Left kidney (tissue), 2 donors: ENCODE results near the gene CSNK2A1. TPM values are rescaled to one million over a fixed set of nuclear protein-coding genes. Genes with fewer than 3 reads are reported as not detected.

Source experiments
- DNase-seq: peaks from one replicate; pipeline ENCODE4 v3.0.0-alpha.2; 2013
- polyA plus RNA-seq: library from polyadenylated mRNA; unstranded; fragments of 120-200 nt; gene quantifications from one replicate; pipeline ENCODE4 v1.2.1, GENCODE V29; 2013; ENCODE audit not compliant: insufficient read length

CSNK2A1 gene
- polyA plus RNA-seq, 1 donor, result 174 TPM

- no peak for DNase-seq
Measured at GRCh38 chr20:568673-569415, 25.3 kb upstream of the CSNK2A1 start.

GRCh38 chr20:568097-568652 is 24.6 kb upstream of the CSNK2A1 start:
- DNase-seq, result no peak

DNA sequence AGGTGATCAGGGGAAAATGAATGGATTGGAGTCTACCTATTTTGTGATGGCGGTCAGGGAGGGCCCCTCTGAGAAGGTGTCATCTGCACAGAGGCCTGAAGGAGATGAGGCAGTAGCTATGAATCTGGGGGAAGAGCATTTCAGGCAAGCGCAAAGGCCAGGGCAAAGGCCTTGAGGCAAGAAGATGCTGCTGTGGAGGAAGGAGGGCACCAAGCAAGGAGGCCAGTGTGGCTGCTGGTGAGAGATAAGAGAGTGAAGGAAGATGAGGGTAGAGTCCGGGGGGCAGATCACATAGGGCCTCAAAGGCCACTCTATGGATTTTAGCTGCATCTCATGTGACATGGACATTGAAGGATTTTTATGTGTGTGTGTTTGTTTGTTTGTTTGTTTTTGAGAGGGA is 20.6 kb upstream of the CSNK2A1 start:
- DNase-seq, result no peak

DNA sequence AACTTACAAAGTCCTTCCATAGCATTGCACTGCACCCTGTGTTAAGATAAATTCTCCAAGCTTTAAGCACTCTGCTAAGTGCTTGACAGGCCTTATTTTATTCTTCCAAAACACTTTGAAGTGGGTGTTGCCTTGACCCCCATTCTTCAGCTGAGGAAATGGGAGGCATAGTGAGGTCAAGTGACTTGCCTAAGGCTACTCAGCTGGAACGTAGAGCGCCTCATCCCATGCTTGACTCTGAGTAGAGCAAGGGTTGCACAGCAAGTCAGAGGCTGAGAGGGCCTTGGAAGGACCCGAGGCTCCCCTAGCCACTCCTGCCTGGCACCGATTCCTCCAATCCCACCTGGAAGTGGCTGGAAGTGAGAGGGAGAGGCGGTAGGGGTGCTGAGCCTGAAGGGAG is 19.6 kb upstream of the CSNK2A1 start:
- no peak for DNase-seq

DNA sequence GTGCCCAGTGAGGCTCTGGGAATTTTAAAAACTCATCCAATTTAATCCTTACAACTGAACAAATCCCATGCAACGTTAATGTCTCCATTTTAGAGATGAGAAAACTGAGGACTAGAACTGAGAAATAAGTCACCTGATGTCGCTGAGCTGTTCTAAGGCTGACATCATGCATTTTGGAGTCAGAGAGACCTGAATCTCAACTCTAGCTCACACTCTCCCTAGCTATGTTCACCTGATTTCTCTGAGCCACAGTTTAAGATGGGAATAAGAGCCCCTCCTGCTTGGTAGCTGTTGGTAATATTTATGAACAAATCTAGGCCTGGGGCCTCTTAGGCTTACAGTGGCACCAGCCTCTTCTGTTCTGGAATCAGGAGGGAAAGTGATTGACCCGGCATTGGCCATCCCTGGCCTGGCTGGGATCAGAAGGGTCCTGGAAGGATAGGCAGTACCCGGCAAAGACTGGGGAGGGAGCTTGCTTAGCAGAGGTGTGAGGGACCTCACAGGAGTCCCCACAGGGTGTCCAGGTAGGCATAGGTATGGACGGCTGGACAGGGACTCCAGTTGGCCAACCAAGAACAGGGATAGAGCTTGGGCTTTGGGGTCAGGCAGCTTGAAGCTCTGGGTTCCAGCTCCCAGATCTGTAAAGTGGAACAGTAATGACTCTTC is 18.8 kb upstream of the CSNK2A1 start:
- DNase-seq, result no peak

DNA sequence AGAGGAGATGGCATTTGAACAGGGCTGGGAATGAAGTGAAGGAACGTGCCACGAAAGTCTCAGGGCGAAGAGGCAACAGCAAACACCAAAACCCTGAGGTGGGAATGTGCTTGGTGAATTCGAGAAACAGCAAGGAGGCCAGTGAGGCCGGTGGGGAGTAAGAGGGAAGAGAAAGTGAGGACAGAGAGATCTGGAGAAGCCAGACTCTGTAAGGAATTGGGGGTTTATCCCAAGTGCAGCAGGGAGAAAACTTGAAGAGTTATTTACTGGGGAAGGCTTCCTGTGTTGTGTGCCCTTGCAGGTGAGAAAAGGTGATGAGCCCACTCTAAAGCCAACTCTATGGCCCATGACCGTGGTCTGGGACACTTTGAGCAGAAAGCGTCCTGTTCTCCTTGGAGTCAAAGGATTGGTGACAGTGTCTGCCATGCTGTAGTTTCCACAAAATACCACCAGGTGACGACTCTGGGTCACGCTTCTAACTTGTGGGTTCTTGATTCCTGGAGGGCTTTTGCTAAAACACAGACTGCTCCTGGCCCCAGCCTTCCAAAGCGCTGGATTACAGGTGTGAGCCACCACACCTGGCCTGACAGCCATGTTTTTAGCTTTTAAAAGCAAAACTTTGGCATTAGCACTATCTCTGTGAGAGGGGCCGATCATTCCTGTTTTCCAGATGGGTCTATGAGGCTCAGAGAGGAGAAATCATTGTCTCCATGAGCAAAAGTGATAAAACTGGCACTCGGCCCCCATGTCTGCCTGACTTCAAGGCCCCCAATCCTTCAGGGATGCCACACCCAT is 18.0 kb upstream of the CSNK2A1 start:
- peak; percentile 80 for DNase-seq

DNA sequence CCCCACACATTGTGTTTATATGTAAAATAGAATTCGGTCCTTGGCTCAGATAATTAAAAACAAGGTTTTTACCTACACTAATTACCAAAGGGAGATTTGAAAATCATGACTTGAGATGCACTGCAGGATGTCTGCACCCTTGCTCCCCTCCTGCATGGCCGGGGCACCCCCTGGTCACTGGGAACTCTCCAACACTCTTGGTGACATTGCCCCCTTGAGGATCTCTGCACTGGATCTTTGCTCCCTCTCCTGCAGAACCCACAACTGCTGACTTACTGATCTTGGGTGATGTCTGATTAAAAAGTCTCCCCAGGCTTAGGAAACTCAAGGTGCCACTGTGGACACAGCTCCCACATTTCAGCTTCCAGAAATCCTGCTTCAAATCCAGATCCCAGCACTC is 17.1 kb upstream of the CSNK2A1 start:
- DNase-seq, result no peak

GRCh38 chr20:558117-558516 is 14.5 kb upstream of the CSNK2A1 start:
- DNase-seq, result no peak

DNA sequence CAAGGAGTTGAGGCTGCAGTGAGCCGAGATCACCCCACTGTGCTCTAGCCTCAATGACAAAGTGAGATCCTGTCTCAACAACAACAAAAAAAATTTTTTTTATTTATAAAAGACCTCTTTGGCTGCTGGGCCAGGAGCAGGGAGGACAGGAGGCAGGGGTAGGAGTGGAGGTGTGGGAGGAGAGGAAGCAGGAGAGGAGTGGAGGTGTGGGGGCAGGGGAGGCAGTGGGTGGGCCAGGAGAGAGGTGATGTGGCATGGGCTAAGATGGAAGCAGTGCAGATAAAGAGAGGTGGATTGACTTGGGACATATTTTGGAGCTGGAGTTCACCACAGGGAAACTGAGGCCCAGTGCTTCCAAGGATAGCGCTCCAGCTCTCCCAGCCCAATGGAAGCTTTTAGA is 13.4 kb upstream of the CSNK2A1 start:
- DNase-seq, result no peak

- DNase-seq, result no peak
Measured at GRCh38 chr20:555976-556385, 12.4 kb upstream of the CSNK2A1 start.

DNA sequence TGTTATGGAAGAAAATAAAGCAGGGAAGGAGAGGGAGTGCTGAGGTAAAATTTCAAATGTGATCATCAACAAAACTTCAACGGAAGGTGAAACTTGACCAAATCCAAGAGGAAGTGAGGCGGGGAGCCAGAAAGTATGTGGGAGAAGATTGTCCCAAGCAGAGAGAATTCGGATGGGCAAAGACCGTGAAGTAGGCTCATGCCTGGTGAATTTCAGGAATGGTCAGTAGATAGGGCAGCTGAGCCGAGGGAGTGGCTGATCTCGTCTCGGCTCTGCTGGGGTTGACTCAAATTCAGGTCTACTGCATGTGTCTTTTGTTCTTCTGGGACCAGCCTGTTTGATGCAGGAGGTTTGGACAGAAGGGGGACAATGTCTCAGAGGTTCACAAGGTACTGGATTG is 7.0 kb upstream of the CSNK2A1 start:
- no peak for DNase-seq

DNA sequence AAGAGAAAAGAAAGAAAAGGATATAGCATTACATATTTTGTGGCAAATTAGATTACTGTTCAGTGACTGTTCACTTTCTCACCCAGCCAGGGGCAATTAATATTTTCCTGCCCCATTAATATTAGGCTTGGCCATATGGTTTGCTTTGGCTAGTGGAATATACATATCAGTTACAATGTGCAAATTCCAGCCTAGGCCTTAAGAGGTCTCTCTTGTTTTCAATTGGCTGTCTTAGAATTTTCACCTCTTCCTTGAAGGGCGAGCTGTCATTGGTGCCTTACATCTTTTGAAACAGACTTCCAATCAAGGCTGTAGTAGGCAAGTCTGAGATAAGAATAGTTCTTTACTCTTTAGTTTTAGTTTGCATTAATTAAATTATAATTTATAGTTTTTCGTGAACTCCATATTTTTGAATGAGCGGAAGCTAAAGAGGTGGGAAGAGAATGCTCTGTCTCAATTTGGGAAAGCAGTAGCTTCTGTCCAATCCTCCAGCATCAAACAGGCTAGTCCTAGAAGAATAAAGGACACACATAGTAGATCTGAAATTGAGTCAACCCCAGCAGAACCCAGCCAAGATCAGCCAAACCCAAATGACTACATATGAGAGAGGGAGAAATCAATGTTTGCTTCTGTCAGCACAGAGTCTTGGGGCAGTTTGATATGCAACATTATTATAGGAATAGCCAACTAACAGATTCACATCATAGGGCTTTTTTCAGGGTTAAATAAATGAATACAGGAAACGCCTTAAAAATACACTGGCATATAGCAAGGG is 6.3 kb upstream of the CSNK2A1 start:
- no peak for DNase-seq

- DNase-seq, result no peak
Measured at GRCh38 chr20:548906-549305, 5.3 kb upstream of the CSNK2A1 start.

GRCh38 chr20:547394-547793 is 3.8 kb upstream of the CSNK2A1 start:
- no peak for DNase-seq

GRCh38 chr20:546353-546752 is 2.8 kb upstream of the CSNK2A1 start:
- DNase-seq, result no peak

DNA sequence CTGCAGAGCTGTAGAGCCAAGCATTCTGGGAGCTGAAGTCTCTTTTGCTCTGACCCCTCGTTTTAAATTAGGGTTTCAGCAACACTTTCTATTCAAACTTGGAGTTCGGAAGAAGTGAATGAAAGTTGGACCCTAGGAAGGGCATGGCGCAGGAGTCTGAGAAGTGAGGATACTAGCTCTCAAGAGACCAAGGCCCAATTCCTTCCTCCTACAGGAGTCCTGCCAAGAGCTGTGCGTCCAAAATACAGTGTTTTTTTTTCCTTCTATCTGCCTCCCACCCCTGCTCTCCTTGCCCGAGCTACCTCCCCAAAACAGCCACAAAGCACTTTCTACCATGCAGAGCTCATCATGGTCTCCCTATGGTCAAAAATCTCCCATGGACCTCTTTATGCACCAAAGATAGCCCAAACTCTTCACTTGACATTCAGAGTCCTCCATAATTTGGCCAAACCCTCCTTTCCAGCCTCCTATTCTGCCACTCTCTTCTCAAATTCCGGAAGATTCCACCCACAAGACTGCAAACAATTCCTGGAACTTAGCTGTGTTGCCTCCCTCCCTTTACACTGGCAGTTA is 649 bp upstream of the CSNK2A1 start:
- no peak for DNase-seq

- DNase-seq, result peak; percentile 37
Measured at GRCh38 chr20:542777-543368, 717 bp downstream of the CSNK2A1 start.

DNA sequence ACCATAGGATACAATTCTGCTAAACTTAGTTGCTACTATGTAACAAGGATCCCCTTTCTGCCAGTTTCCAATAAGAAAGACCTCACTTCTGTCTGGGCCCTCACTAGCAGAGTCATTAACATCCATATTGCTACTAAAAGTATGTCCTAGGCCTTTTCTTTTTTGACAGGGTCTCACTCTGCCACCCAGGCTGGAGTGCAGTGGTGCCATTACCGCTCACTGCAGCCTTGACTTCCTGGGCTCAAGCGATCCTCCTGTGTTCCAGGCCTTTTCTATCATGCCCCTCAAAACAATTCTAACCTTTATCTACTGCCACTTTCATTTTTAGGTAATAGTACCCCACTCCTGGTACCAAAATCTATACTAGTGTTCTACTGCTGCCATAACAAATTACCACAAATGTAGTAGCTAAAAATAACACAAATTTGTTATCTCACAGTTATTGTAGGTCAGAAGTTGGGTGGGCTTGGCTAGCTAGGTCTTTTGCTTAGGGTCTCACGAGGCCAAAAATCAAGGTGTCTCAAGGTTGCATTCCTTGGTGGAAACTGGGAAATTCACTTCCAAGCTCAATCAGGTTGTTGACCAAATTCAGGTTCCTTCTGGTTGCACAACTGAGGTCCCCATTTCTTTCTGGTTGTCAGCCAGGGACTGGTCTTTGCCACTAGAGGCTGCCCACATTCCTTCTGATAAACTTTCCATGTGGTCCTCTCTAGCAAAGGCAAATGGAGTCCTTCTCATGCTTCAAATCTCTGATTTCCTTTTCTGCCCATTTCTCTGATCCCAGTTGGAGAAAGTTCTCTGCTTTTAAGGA is 3.0 kb downstream of the CSNK2A1 start:
- no peak for DNase-seq

DNA sequence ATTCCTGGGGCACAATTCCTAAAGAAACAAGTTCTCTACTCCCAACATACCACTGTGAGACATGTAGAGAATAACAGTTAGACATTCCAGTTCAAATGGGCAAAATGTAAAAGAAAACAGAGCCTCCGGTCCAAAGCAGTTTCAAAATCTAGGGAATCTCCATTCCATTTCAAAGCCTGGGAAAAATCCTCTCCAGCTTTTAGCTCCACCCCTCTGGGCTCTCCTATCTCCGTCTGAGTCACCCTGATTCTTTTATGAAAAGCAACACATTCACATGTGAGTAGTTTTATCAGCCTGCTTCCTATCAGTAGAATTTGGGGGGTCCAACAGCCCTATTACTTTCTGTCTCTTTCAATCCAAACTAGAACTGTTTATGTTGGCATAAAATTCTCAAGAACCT is 3.7 kb downstream of the CSNK2A1 start:
- DNase-seq, result no peak

GRCh38 chr20:539191-539590 is 4.4 kb downstream of the CSNK2A1 start:
- no peak for DNase-seq
